Memory B cell (primary cell): Measurements from ENCODE around the gene RASSF3.
"Not testable (repeated sequence)": the region's sequence is repeated elsewhere in the genome, so short reads cannot be mapped to it uniquely, and the experiment has no call there.

Source experiments
- ATAC-seq: fragments of 150-1000 bp; cut with Tn5 transposase; 2 replicates; pipeline ENCODE4 v1.10.0; 2021; ENCODE audit warnings: low read depth, mild to moderate bottlenecking, moderate library complexity
- DNase-seq, 2 donors: peaks; one replicate each; pipeline ENCODE4 v3.0.0; 2022; ENCODE audit warnings: low spot score in 2 of 2
- H3K27ac Mint-ChIP-seq: one replicate; pipeline ENCODE4 v1.8.0; 2022; ENCODE audit warnings: mild to moderate bottlenecking, moderate library complexity, mixed read lengths
- H3K27me3 Mint-ChIP-seq: one replicate; pipeline ENCODE4 v1.8.0; 2022; ENCODE audit warnings: mixed read lengths
- H3K36me3 Mint-ChIP-seq: one replicate; pipeline ENCODE4 v1.8.0; 2022; ENCODE audit warnings: mild to moderate bottlenecking, mixed read lengths
- H3K4me1 Mint-ChIP-seq: one replicate; pipeline ENCODE4 v1.8.0; 2022; ENCODE audit warnings: mixed read lengths
- H3K4me3 Mint-ChIP-seq: one replicate; pipeline ENCODE4 v1.8.0; 2022; ENCODE audit warnings: mild to moderate bottlenecking, moderate library complexity, mixed read lengths
- H3K9me3 Mint-ChIP-seq: one replicate; pipeline ENCODE4 v1.8.0; 2022; ENCODE audit warnings: mixed read lengths

RASSF3 gene

DNA sequence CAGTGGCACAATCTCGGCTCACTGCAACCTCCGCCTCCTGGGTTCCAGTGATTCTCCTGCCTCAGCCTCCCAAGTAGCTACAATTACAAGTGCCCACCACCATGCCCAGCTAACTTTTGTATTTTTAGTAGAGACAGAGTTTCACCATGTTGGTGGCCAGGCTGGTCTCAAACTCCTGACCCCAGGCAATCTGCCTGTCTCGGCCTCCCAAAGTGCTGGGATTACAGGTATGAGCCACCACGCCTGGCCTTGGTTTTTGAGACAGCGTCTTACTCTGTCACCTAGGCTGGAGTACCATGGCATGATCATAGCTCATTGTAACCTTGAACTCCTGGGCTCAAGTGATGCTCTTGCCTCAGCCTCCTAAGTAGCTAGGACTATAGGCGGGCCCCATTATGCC, 79.9 kb downstream of the RASSF3 start:
- not testable (repeated sequence) for ATAC-seq, H3K27ac Mint-ChIP-seq, DNase-seq, H3K4me3 Mint-ChIP-seq, H3K9me3 Mint-ChIP-seq, H3K27me3 Mint-ChIP-seq
- Mint-ChIP-seq H3K36me3 (peaks cover 31% of the 10 kb centered on the region), H3K4me1 (peaks cover 14% of the 10 kb centered on the region)

DNA sequence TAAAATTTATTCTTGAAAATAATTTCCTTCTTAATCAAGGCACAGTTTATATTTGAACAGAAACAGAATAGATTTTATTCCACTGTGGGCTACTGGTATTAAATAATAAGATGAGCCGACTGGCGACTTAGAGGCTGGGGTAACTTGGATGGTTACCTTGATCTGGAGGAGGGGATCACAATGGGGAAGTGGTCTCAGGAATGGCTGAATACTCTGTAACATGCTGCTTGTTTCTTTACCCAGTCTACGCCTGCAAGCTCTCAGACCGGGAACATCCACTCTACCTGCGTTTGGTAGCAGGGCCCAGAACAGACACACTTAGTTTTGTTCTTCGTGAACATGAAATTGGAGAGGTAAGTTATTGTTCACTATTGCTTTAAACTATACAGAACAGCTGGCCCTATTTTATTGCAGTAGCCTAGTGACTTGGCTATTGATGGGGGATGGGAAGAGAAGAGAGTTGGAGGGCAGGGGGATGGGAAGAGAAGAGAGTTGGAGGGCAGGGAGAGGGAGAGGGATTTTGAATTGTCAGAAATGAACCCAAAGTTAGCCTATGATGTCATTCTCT, 81.0 kb downstream of the RASSF3 start:
- Mint-ChIP-seq H3K27me3 (no peaks in the 10 kb centered on the region), H3K4me1 (peaks cover 20% of the 10 kb centered on the region), H3K9me3 (no peaks in the 10 kb centered on the region), H3K4me3 (no peak overlapping the region), H3K27ac (peak overlapping the region; percentile 89), H3K36me3 (peaks cover 36% of the 10 kb centered on the region)
- DNase-seq (no peak), ATAC-seq (no peak)

DNA sequence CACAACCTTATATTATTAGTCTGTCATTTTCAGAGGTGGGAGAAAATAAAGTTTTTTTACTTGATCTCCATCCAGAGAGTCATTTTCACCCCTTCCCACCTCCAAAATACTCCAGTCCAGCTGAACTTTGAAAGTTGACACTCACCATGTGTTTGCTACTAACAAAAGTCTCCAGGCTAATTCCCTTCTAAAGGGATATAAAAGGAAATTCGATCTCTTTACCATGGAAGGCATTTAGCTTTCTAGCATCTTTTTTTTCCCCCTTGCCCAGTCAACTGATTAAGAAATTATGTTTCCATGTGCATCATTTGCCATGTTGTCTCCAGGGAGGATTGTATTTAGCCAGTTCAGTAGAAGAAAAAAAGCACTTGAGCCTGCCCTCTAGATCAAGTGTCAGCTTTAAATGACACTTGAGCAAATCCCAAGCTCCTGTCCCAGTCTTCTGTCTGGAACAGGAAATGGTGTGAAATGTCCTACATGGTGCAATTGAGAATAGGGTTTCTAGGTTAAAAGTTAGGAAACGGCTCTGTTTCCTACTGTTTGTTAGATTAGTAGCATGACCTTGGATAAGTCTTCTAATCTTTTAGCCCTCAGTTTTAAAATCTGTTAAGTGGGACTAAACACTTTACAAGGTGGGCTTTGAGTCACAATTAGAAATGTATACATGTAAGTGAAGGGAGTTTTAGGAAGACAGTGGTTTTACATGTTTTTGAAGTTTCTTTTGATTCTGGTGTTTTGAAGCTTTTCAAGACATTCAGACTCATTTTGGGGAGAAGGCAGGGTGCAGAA, 81.7 kb downstream of the RASSF3 start:
- H3K36me3 Mint-ChIP-seq = peaks cover 34% of the 10 kb centered on the region
- DNase-seq (no peak), ATAC-seq (no peak)
- H3K27ac Mint-ChIP-seq = peak overlapping the region; percentile 89
- H3K4me1 Mint-ChIP-seq = peaks cover 20% of the 10 kb centered on the region
- no peaks in the 10 kb centered on the region for H3K9me3 Mint-ChIP-seq
- no peaks in the 10 kb centered on the region for H3K27me3 Mint-ChIP-seq
- H3K4me3 Mint-ChIP-seq = no peak overlapping the region

DNA sequence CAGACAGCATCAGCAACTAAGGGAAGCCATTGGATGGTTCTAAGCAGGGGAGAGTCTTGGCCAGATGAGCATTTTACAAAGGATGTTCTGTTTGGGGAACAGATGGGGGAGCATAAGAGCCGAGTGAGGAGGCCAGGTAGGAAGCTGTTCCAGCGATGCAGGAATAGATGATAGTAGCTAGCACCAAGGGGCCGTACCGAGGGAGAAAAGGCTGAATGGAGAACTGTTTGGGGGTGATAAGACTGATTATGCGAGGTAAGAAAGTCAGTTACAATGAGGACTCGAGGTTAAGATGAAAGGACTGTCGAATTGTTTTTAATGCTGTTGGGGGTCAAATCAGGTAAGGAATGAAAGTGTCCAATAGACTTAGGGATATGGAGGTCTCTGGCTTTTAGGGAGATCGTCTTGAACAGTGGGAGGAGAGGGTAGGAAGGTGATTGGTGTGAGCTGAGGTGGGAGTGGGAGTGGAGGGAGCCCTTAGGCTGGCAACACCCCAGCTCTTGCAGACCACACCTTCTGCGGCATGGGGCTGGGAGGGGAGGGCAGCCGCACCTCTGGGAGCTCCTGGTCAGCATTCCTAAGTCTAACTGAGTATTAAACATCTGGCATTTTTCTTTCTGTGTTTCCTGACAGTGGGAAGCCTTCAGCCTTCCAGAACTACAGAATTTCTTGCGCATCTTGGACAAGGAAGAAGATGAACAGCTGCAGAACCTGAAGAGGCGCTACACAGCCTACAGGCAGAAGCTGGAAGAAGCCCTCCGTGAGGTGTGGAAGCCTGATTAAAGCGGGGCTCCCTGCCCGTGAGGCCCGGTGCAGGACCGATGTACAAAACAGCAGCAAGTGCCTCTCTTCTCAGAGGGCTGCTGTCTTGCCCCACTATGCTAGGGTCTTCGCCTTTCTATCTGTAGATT, 84.1 kb downstream of the RASSF3 start:
- no peak for ATAC-seq
- no peaks in the 10 kb centered on the region for H3K27me3 Mint-ChIP-seq
- no peak overlapping the region for H3K4me3 Mint-ChIP-seq
- peak overlapping the region; percentile 82 for H3K27ac Mint-ChIP-seq
- H3K36me3 Mint-ChIP-seq = peaks cover 35% of the 10 kb centered on the region
- H3K9me3 Mint-ChIP-seq = no peaks in the 10 kb centered on the region
- H3K4me1 Mint-ChIP-seq = peaks cover 23% of the 10 kb centered on the region
- no peak for DNase-seq

DNA sequence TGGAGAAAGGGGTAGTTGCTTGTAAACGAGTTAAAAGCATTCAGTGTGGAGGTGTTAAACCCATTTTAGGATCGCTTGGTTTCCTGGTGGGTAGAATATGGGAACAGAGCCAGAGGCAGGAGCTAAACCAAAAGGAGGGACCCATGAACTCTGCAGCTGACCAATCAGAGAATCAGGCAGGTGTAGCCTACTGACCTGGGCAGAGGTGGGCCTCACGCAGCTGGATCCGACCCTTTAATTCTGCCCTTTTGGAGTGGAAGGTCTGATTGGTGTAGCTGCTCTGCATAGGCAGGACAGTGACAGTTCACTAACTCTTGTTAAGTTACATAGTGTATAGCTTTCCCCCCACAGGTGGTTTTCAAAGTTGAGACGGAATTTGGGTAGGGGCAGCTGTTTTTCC, 85.3 kb downstream of the RASSF3 start:
- DNase-seq = no peak
- H3K36me3 Mint-ChIP-seq = peaks cover 39% of the 10 kb centered on the region
- no peak overlapping the region for H3K4me3 Mint-ChIP-seq
- H3K27me3 Mint-ChIP-seq = no peaks in the 10 kb centered on the region
- no peak for ATAC-seq
- peak overlapping the region; percentile 93 for H3K27ac Mint-ChIP-seq
- peaks cover 26% of the 10 kb centered on the region for H3K4me1 Mint-ChIP-seq
- H3K9me3 Mint-ChIP-seq = no peaks in the 10 kb centered on the region

DNA sequence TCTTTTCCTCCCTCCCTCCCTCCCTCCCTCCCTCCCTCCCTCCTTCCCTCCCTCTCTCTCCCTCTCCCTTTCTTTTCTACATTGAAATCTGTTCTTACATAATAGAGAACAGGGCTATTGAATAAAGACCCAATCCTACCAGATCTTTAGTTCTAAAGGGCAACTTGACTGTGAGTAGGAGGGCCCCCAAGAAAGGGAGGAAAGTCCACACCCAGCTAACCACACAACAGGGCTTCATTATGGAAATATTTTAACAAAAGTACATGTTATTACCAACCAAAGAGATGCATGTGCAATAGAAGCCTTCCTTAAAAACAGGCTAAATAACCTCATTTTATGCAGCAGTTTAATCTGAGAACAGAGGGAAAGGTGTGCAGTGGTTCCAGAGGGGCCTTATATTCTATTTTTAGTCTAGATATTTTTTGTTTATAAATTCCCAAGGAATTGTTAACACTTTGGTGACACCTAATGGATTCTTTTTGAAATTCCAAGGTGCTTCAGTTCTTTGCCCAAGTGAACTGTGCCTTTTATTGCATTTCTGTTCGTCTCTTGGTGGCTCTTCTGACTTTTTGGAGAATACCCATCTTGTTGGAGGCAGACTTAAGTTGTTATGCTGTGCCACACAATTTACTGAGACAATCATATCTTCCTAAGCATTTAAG, 85.9 kb downstream of the RASSF3 start:
- DNase-seq (no peak), ATAC-seq (no peak)
- Mint-ChIP-seq H3K4me1 (peaks cover 33% of the 10 kb centered on the region), H3K36me3 (peaks cover 45% of the 10 kb centered on the region), H3K9me3 (no peaks in the 10 kb centered on the region), H3K4me3 (no peak overlapping the region), H3K27ac (peak overlapping the region; percentile 93), H3K27me3 (no peaks in the 10 kb centered on the region)

DNA sequence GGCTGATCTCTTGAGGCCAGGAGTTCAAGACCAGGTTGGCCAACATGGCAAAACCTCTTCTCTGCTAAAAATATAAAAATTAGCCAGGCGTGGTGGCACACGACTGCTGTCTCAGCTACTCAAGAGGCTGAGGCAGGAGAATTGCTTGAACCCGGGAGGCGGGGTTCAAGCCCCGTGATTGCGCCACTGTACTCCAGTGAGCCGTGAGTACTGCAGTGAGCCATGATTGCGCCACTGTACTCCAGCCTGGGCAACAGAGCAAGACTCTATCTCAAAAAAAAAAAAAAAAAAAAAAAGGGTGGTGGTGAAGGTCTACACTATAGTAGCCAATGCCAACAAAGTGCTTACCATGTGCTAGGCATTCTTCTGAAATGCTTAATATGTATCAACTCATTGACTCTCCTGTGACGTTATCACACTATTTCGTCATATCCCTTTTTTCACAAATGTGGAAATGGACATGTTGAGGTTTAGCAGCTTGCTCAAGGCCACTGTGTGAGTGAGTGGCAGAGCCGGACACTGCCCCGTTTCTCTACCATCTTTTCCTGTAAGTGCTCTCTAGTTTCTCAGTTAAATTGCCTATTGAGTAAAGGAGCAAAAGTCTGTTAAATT, 89.3 kb downstream of the RASSF3 start:
- no peak for DNase-seq
- Mint-ChIP-seq H3K36me3 (peaks cover 24% of the 10 kb centered on the region), H3K27ac (no peak overlapping the region), H3K4me1 (peaks cover 24% of the 10 kb centered on the region), H3K9me3 (no peaks in the 10 kb centered on the region), H3K27me3 (no peaks in the 10 kb centered on the region), H3K4me3 (no peak overlapping the region)
- no peak for ATAC-seq

DNA sequence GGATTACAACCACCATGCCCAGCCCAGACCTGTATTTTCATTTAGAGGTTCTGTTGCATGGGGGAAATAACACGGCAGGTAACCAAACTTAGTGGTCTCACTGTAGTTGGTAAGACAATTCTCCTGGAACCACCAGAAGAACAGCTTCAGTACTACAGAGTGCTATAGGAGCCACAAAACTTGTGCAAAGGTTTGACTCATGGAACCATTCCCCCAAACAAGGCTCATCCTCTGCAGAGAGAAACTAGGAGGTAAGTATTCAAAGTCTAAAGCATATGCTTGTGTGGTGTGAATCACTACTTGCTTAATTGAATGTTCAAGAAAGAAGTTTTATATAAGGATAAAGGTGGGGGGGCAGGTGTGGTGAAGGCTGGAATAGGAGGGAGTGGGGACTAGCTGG, 90.2 kb downstream of the RASSF3 start:
- no peak for DNase-seq
- ATAC-seq = no peak
- Mint-ChIP-seq H3K27me3 (no peaks in the 10 kb centered on the region), H3K36me3 (peaks cover 21% of the 10 kb centered on the region), H3K4me3 (no peak overlapping the region), H3K4me1 (peaks cover 21% of the 10 kb centered on the region), H3K9me3 (no peaks in the 10 kb centered on the region), H3K27ac (peak overlapping the region; percentile 91)

DNA sequence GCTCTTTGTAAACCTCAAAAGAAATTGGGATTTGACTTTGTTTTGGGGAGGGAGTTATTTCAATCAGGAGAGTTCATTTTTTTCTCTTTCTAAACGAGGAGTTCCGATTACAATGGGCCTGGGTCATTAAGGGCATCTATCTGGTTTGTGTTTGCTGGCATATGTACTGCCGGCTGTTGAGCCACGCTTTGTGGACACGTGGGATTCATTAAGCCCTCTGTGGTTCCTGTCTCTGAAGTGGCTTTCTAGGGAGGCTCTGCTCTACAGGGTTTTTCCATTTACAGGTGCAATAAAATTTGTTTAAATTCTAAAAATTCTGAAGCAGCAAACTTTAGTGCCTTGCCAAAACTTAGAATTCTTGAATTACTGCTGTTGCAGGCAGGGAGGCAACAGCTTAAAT, 91.0 kb downstream of the RASSF3 start:
- Mint-ChIP-seq H3K27ac (peak overlapping the region; percentile 91), H3K4me1 (peaks cover 17% of the 10 kb centered on the region), H3K9me3 (no peaks in the 10 kb centered on the region), H3K27me3 (no peaks in the 10 kb centered on the region), H3K36me3 (peaks cover 18% of the 10 kb centered on the region), H3K4me3 (no peak overlapping the region)
- ATAC-seq = no peak
- DNase-seq = no peak

DNA sequence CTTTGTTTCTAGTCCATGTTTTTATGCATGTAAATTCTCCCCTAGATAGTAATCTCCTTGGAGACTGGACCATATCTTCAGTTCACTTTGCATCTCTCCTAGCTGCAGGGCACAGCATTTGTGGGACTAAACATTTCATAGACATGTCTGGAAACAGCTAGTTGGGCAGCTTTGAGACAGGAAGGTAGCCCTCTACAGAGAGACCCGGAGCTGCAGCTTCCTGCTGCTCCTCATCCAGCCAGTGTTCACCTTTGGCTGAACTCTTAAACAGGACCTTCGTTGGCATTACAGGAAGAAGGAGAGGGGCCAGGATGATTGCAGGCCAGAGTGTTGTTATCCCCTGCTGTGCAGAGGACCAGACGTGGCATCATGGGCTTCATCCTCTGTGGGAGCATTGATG, 96.0 kb downstream of the RASSF3 start:
- Mint-ChIP-seq H3K36me3 (peaks cover 7% of the 10 kb centered on the region), H3K27ac (no peak overlapping the region), H3K27me3 (no peaks in the 10 kb centered on the region), H3K4me3 (no peak overlapping the region), H3K9me3 (no peaks in the 10 kb centered on the region), H3K4me1 (peaks cover under 1% of the 10 kb centered on the region)
- ATAC-seq = no peak
- no peak for DNase-seq

DNA sequence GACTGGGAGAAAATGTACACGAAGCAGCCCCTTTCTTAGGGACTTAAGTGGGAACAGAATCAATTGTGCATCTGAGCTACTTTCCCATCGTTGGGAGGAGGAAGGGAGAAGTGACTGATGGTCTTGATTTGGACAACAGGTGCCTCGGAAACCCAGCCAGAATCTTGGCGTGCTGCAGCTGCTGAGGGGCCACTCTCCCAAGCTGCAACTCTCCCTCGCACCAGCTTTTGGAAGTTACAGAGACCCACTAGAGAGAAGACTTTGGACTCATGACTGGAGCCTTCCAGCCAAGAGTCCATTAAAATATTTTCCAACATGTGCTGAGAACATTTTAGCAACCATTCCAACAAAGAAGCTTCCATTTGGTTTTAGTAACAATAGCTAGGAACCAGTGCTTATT, 96.6 kb downstream of the RASSF3 start:
- H3K4me3 Mint-ChIP-seq = no peak overlapping the region
- no peaks in the 10 kb centered on the region for H3K9me3 Mint-ChIP-seq
- H3K36me3 Mint-ChIP-seq = peaks cover 7% of the 10 kb centered on the region
- ATAC-seq (no peak), DNase-seq (no peak)
- no peaks in the 10 kb centered on the region for H3K4me1 Mint-ChIP-seq
- H3K27ac Mint-ChIP-seq = no peak overlapping the region
- H3K27me3 Mint-ChIP-seq = no peaks in the 10 kb centered on the region

DNA sequence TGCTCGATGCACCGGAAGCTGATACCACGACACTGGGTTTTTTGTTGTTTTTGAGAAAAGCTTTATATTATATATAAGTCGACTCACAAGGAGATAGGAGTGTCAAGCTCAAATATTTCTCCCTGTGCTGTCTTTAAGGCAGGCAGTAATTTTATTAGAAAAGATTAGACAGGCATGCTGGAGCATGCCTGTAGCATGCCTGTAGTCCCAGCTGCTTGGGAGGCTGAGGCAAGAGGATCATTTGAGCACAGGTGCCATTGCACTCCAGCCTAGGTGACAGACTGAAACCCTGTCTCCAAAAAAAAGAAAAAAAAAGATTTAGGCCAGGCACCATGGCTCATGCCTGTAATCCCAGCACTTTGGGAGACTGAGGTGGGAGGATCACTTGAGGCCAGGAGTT, 97.1 kb downstream of the RASSF3 start:
- Mint-ChIP-seq H3K4me1 (no peaks in the 10 kb centered on the region), H3K27ac (no peak overlapping the region), H3K4me3 (no peak overlapping the region), H3K27me3 (no peaks in the 10 kb centered on the region), H3K9me3 (no peaks in the 10 kb centered on the region), H3K36me3 (peaks cover 7% of the 10 kb centered on the region)
- no peak for ATAC-seq
- no peak for DNase-seq

DNA sequence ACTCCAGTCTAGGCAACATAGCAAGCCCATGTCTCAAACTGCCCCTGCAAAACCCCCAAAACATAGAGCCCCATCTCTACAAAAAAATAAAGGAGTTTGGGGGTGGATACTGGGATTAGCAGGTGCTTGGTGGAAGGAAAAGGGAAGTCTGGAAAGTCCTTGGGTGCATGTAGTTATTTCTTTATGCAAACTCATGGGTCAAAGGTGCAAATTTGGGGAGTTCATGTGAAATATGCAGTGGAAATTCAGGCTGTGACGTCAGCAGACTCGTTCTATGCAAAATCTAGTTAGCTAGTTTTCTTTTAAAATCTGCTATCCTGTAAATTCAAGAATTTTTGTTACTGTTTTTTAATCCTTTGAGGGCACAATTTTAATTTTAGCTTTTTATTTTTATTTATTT, 97.6 kb downstream of the RASSF3 start:
- Mint-ChIP-seq H3K4me1 (no peaks in the 10 kb centered on the region), H3K9me3 (no peaks in the 10 kb centered on the region), H3K27ac (no peak overlapping the region), H3K4me3 (no peak overlapping the region), H3K27me3 (no peaks in the 10 kb centered on the region), H3K36me3 (peaks cover 7% of the 10 kb centered on the region)
- no peak for ATAC-seq
- no peak for DNase-seq
